ENCODE results near the gene RABGAP1L.
A peak's percentile ranks its signal among the peaks of the same experiment; 100 is the strongest.
"Not testable (repeated sequence)": the region's sequence is repeated elsewhere in the genome, so short reads cannot be mapped to it uniquely, and the experiment has no call there.

RABGAP1L gene

DNA sequence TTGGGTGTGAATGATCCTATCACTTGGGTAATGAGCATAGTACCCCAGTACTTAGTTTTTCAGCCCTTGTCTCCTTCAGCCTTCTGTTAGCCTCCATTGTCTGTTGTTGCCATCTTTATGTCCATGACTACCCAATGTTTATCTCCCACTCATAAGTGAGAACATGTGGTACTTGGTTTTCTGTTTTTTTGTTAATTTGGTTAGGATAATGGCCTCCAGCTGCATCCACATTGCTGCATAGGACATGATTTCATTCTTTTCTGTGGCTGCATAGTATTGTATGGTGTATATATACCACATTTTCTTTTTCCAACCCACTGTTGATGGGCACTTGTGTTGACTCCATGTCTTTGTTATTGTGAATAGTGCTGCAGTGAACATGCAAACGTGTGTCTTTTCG is 248.8 kb downstream of the RABGAP1L start:
- Histone ChIP-seq H3K36me3 (ENCODE audit: control insufficient read depth, insufficient read depth, low read length) (no peaks in the 10 kb centered on the region; the same call in 1 of the 2 replicates), H3K27me3 (replicated peaks; ENCODE audit: control insufficient read depth, insufficient read depth, low read length) (no peaks in the 10 kb centered on the region), H3K4me3 (replicated peaks; ENCODE audit: low read depth, low read length) (no peak overlapping the region)
- no peak for DNase-seq (ENCODE audit: extremely low read depth, insufficient read length)
- TF ChIP-seq CTCF (IDR thresholded peaks at IDR 0.05; ENCODE audit: insufficient read depth, low read length, poor library complexity, severe bottlenecking): no peak

DNA sequence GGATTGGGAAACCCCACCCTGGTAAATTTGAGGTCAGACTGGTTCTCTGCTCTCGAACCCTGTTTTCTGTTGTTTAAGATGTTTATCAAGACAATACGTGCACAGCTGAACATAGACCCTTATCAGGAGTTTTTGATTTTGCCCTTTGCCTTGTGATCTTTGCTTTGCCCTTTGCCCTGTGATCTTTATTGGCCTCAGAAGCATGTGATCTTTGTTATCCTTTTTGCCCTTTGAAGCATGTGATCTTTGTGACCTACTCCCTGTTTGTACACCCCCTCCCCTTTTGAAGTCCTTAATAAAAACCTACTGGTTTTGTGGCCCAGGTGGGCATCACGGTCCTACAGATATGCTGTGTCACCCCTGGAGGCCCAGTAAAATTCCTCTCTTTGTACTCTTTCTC is 250.5 kb downstream of the RABGAP1L start:
- DNase-seq (ENCODE audit: extremely low read depth, insufficient read length); H3K36me3 ChIP-seq (ENCODE audit: control insufficient read depth, insufficient read depth, low read length); H3K4me3 ChIP-seq (replicated peaks; ENCODE audit: low read depth, low read length); H3K27me3 ChIP-seq (replicated peaks; ENCODE audit: control insufficient read depth, insufficient read depth, low read length): not testable (repeated sequence)

GRCh38 chr1:174413632-174414031 is 254.3 kb downstream of the RABGAP1L start:
- TF ChIP-seq CTCF (IDR thresholded peaks at IDR 0.05; ENCODE audit: insufficient read depth, low read length, poor library complexity, severe bottlenecking): peak; percentile 24
- Histone ChIP-seq H3K27me3 (replicated peaks; ENCODE audit: control insufficient read depth, insufficient read depth, low read length) (no peaks in the 10 kb centered on the region), H3K4me3 (replicated peaks; ENCODE audit: low read depth, low read length) (no peak overlapping the region), H3K36me3 (ENCODE audit: control insufficient read depth, insufficient read depth, low read length) (no peaks in the 10 kb centered on the region; the same call in 1 of the 2 replicates)
- DNase-seq (ENCODE audit: extremely low read depth, insufficient read length): no peak

DNA sequence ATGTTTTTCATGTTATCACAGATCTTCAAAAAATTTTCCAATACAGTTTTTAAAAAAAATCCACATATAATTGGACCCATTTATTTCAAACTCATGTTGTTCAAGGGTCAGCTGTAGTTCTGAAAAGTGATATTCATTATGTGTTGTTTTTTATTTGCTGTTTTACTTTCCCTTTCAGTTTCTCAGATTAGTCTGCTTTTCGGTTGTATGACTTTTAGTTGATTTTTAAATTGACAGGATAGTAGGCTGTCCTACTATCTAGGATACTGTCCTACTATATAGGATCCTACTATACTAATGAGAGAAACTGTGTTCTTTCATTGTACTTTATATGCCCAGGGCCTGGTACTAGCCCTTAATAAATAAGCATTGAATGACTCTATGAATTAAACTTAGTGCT is 254.9 kb downstream of the RABGAP1L start:
- Histone ChIP-seq H3K4me3 (replicated peaks; ENCODE audit: low read depth, low read length) (no peak overlapping the region), H3K36me3 (ENCODE audit: control insufficient read depth, insufficient read depth, low read length) (no peaks in the 10 kb centered on the region; the same call in 1 of the 2 replicates), H3K27me3 (replicated peaks; ENCODE audit: control insufficient read depth, insufficient read depth, low read length) (no peaks in the 10 kb centered on the region)
- no peak for TF ChIP-seq CTCF (IDR thresholded peaks at IDR 0.05; ENCODE audit: insufficient read depth, low read length, poor library complexity, severe bottlenecking)
- no peak for DNase-seq (ENCODE audit: extremely low read depth, insufficient read length)

- no peak for TF ChIP-seq CTCF (IDR thresholded peaks at IDR 0.05; ENCODE audit: insufficient read depth, low read length, poor library complexity, severe bottlenecking)
- no peaks in the 10 kb centered on the region for H3K36me3 ChIP-seq (ENCODE audit: control insufficient read depth, insufficient read depth, low read length)
- H3K27me3 ChIP-seq (replicated peaks; ENCODE audit: control insufficient read depth, insufficient read depth, low read length): no peaks in the 10 kb centered on the region
- no peak for DNase-seq (ENCODE audit: extremely low read depth, insufficient read length)
- H3K4me3 ChIP-seq (replicated peaks; ENCODE audit: low read depth, low read length): no peak overlapping the region
Observed at GRCh38 chr1:174415506-174415905, 256.2 kb downstream of the RABGAP1L start.

GRCh38 chr1:174417921-174418320 is 258.6 kb downstream of the RABGAP1L start:
- TF ChIP-seq CTCF (IDR thresholded peaks at IDR 0.05; ENCODE audit: insufficient read depth, low read length, poor library complexity, severe bottlenecking): no peak
- DNase-seq (ENCODE audit: extremely low read depth, insufficient read length): no peak
- no peak overlapping the region for H3K4me3 ChIP-seq (replicated peaks; ENCODE audit: low read depth, low read length)

More at GRCh38 chr1:174417921-174418320, 258.6 kb downstream of the RABGAP1L start:
- H3K27me3 ChIP-seq (replicated peaks; ENCODE audit: control insufficient read depth, insufficient read depth, low read length): no peaks in the 10 kb centered on the region
- H3K36me3 ChIP-seq (ENCODE audit: control insufficient read depth, insufficient read depth, low read length): no peaks in the 10 kb centered on the region; the same call in 1 of the 2 replicates

Data from GM06990 (cell line).